Endodermal cell (in vitro differentiated cells): ENCODE measurements around the gene PKM. TPM values are rescaled to one million over a fixed set of nuclear protein-coding genes. Genes with fewer than 3 reads are reported as not detected.

ENCODE experiments used
- DNase-seq: peaks from one replicate; pipeline ENCODE4 v3.0.0-alpha.2; 2017
- H3K27ac ChIP-seq: 2 replicates; pipeline ENCODE4 v1.5.1; 2013; ENCODE audit warnings: mild to moderate bottlenecking, low read depth, low read length, moderate library complexity
- H3K27me3 ChIP-seq: 2 replicates; pipeline ENCODE4 v1.6.1; 2013; ENCODE audit warnings: mild to moderate bottlenecking, low read length, moderate library complexity; ENCODE audit not compliant: insufficient read depth, control insufficient read depth, poor library complexity, severe bottlenecking
- H3K36me3 ChIP-seq: 2 replicates; pipeline ENCODE4 v1.7.0; 2013; ENCODE audit warnings: mild to moderate bottlenecking, low read length, moderate library complexity; ENCODE audit not compliant: control insufficient read depth, insufficient read depth
- H3K4me1 ChIP-seq: one replicate; pipeline ENCODE4 v1.7.0; 2013; ENCODE audit warnings: low read length; ENCODE audit not compliant: control insufficient read depth, insufficient read depth
- H3K4me3 ChIP-seq: 2 replicates; pipeline ENCODE4 v1.5.1; 2013; ENCODE audit warnings: mild to moderate bottlenecking, low read length, moderate library complexity
- H3K9ac ChIP-seq: 2 replicates; pipeline ENCODE4 v1.6.1; 2013; ENCODE audit warnings: mild to moderate bottlenecking, low read length, moderate library complexity; ENCODE audit not compliant: poor library complexity, severe bottlenecking; ENCODE audit errors: extremely low read depth
- H3K9me3 ChIP-seq: 2 replicates; pipeline ENCODE4 v1.6.1; 2013; ENCODE audit warnings: mild to moderate bottlenecking, low read length, moderate library complexity; ENCODE audit not compliant: control insufficient read depth
- H3K27ac Mint-ChIP-seq: 2 replicates; pipeline ENCODE4 v1.8.0; 2020; ENCODE audit warnings: mixed read lengths
- H3K27me3 Mint-ChIP-seq: 2 replicates; pipeline ENCODE4 v1.8.0; 2021; ENCODE audit warnings: mild to moderate bottlenecking, mixed read lengths; ENCODE audit not compliant: insufficient read depth
- H3K36me3 Mint-ChIP-seq: 2 replicates; pipeline ENCODE4 v1.8.0; 2020; ENCODE audit warnings: low read depth, mixed read lengths
- H3K4me1 Mint-ChIP-seq: 2 replicates; pipeline ENCODE4 v1.8.0; 2020; ENCODE audit warnings: mixed read lengths
- H3K4me3 Mint-ChIP-seq: 2 replicates; pipeline ENCODE4 v1.8.0; 2020; ENCODE audit warnings: mild to moderate bottlenecking, moderate library complexity, mixed read lengths
- H3K9me3 Mint-ChIP-seq: 2 replicates; pipeline ENCODE4 v1.8.0; 2020; ENCODE audit warnings: mild to moderate bottlenecking, mixed read lengths
- WGBS, 2 experiments: methylation state at CpG; one replicate each; pipeline versions ENCODE4 v1.1.5 to v1.1.7; 2013; ENCODE audit warnings: missing lambda C conversion rate in 2 of 2, mixed read lengths in 1 of 2; ENCODE audit not compliant: insufficient coverage in 1 of 2, insufficient read length in 1 of 2; 5-methylcytosine and 5-hydroxymethylcytosine counted together
- total RNA-seq, 2 donors: library from RNA; stranded (reverse); fragmentation: NEBNext Ultra II Directional in 1 of 2; extraction: Animal tissue kit (Norgen Biotek cat#: 25700) in 1 of 2; gene quantifications; 2 replicates in 1 of 2; 3 replicates in 1 of 2; pipeline ENCODE4 v1.2.1, GENCODE V29; 2021
- TF ChIP-seq, protein P1 (sequence below): fragments of 200-600 bp; sonication (generic); conservative IDR thresholded peaks from 2 replicates; pipeline ENCODE4 v1.5.0; 2021; ENCODE audit warnings: antibody characterized with exemption, mild to moderate bottlenecking

PKM gene
- total RNA-seq, 2 donors from 2014 or later, result 2,197 to 2,355 TPM

DNA sequence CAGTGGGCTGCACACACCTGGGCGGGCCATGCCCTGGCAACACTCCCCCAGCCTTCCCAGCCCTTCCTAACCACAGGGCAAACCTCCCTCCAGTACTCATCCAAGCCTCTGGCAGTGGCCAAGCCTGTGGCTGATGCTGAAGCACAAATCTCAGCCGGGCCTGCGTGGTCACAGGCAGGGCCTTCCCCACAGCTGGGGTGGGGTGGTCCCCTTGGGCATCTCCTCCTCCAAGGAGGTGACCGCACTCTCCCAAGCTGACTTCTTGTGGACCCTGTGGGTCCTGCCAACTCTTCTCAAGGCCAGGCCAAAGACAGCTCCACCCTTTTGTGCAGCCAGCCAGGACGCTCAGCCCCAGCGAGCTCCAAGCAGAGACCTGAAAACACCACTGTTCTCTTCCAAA is 54.8 kb downstream of the PKM start:
- TF ChIP-seq, protein P1, sequence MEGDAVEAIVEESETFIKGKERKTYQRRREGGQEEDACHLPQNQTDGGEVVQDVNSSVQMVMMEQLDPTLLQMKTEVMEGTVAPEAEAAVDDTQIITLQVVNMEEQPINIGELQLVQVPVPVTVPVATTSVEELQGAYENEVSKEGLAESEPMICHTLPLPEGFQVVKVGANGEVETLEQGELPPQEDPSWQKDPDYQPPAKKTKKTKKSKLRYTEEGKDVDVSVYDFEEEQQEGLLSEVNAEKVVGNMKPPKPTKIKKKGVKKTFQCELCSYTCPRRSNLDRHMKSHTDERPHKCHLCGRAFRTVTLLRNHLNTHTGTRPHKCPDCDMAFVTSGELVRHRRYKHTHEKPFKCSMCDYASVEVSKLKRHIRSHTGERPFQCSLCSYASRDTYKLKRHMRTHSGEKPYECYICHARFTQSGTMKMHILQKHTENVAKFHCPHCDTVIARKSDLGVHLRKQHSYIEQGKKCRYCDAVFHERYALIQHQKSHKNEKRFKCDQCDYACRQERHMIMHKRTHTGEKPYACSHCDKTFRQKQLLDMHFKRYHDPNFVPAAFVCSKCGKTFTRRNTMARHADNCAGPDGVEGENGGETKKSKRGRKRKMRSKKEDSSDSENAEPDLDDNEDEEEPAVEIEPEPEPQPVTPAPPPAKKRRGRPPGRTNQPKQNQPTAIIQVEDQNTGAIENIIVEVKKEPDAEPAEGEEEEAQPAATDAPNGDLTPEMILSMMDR, result no peak
- WGBS, 2 experiments, result 87 to 92% methylated on average over 3 to 6 of the region's 6 CpGs
- no peaks in the 10 kb centered on the region for H3K36me3 ChIP-seq

GRCh38 chr15:72175186-72176044 is 55.6 kb downstream of the PKM start:
- H3K9me3 ChIP-seq, result no peaks in the 10 kb centered on the region
- no peaks in the 10 kb centered on the region for H3K36me3 ChIP-seq
- H3K27me3 ChIP-seq, result no peaks in the 10 kb centered on the region
- Mint-ChIP-seq H3K9me3 (no peaks in the 10 kb centered on the region), H3K36me3 (no peaks in the 10 kb centered on the region), H3K27ac (no peak overlapping the region), H3K4me1 (peaks cover 2% of the 10 kb centered on the region), H3K27me3 (peaks cover 1% of the 10 kb centered on the region), H3K4me3 (no peak overlapping the region)
- H3K4me1 ChIP-seq, result peaks cover 5% of the 10 kb centered on the region
- H3K4me3 ChIP-seq, result no peak overlapping the region
- H3K27ac ChIP-seq, result no peak overlapping the region
- no peak overlapping the region for H3K9ac ChIP-seq
- peak; percentile 43 for DNase-seq
- WGBS, 2 experiments, result 88 to 89% methylated on average over 13 to 15 of the region's 15 CpGs
- TF ChIP-seq, protein P1, result no peak

More for the DNA sequence above, 54.8 kb downstream of the PKM start:
- no peak overlapping the region for H3K27ac Mint-ChIP-seq
- no peaks in the 10 kb centered on the region for H3K27me3 ChIP-seq
- H3K4me1 ChIP-seq, result peaks cover 5% of the 10 kb centered on the region
- no peak overlapping the region for H3K27ac ChIP-seq
- peak; percentile 35 for DNase-seq
- peaks cover 1% of the 10 kb centered on the region for H3K27me3 Mint-ChIP-seq
- H3K4me1 Mint-ChIP-seq, result peaks cover 2% of the 10 kb centered on the region
- H3K4me3 ChIP-seq, result no peak overlapping the region
- no peaks in the 10 kb centered on the region for H3K9me3 Mint-ChIP-seq
- H3K4me3 Mint-ChIP-seq, result no peak overlapping the region
- H3K36me3 Mint-ChIP-seq, result no peaks in the 10 kb centered on the region
- H3K9ac ChIP-seq, result no peak overlapping the region
- no peaks in the 10 kb centered on the region for H3K9me3 ChIP-seq

GRCh38 chr15:72174551-72175165 is 56.3 kb downstream of the PKM start:
- Histone ChIP-seq H3K4me1 (peaks cover 2% of the 10 kb centered on the region), H3K36me3 (no peaks in the 10 kb centered on the region), H3K9ac (no peak overlapping the region), H3K4me3 (no peak overlapping the region), H3K27ac (no peak overlapping the region), H3K27me3 (no peaks in the 10 kb centered on the region), H3K9me3 (no peaks in the 10 kb centered on the region)
- H3K4me1 Mint-ChIP-seq, result no peaks in the 10 kb centered on the region
- WGBS, 2 experiments, result 80 to 81% methylated on average over 3 to 5 of the region's 5 CpGs
- TF ChIP-seq, protein P1, result no peak
- H3K9me3 Mint-ChIP-seq, result no peaks in the 10 kb centered on the region
- H3K36me3 Mint-ChIP-seq, result no peaks in the 10 kb centered on the region
- no peak overlapping the region for H3K4me3 Mint-ChIP-seq
- no peak overlapping the region for H3K27ac Mint-ChIP-seq
- no peak for DNase-seq
- H3K27me3 Mint-ChIP-seq, result peaks cover 1% of the 10 kb centered on the region
